Stimulated activated CD8-positive, alpha-beta memory T cell treated with anti-CD3 and anti-CD28 coated beads, Interleukin-7, amount 100 ng/mL, for 24 hours (primary cell): ENCODE data around the gene CCSER1.
"Not testable (repeated sequence)": the region's sequence is repeated elsewhere in the genome, so short reads cannot be mapped to it uniquely, and the experiment has no call there.

Experiments
- DNase-seq: peaks from one replicate; pipeline ENCODE4 v3.0.0-alpha.2; 2020; ENCODE audit warnings: low read depth

The CCSER1 gene

DNA sequence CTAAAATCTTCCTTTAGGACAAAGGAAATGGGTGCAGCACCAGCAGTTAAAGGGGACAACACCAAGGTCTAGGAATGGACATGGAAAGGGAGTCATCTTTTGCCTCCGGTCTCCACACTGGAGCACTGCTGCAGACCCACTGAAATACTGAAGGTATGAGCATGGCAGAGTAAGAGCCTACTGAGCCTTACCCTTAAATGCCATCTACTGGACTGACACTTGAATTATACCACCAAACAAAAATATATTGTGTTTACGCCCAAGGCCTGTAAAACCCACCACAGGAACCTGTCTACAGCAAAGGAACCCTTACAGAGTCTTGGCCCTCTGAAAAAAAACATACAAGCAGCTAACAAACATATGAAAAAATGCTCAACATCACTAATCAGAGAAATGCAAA lies 443.4 kb downstream of the CCSER1 start:
- DNase-seq = no peak

DNA sequence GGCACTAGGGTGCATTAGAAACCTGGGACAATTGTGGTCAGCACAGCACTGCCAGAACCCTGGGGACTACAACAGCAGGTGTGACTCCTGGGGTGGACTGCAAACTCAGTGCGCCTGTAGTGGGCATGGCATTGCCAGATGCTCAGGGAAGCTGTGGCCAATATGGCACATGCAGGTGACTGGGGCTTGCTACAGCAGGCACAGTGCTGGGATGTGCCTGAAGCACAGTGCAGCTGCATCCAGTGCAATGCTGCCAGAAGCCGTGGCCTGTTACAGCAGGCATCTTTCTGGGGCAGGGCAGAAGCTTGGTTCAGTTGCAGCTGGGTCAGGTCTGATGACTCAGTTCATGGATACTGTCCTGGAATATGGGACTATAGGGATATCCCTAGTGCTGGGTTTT lies 445.8 kb downstream of the CCSER1 start:
- no peak for DNase-seq

DNA sequence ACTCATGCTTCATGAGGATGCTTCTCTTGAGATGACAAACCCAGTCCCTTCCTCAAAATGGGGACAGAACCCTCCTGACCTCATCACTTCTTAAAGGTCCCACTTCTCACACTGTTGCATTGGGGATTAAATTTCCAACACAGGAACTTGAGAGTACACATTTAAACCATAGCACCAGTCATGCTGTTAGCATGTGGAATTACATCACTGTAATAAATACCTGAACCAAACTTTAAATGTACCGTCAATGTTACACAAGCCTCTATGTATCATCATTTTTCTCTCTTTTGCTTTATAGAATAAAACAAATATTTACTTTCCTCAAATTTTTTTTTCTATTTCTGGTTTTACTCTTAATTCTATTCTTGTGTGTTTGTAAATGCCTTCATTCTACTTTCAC lies 448.2 kb downstream of the CCSER1 start:
- no peak for DNase-seq

DNA sequence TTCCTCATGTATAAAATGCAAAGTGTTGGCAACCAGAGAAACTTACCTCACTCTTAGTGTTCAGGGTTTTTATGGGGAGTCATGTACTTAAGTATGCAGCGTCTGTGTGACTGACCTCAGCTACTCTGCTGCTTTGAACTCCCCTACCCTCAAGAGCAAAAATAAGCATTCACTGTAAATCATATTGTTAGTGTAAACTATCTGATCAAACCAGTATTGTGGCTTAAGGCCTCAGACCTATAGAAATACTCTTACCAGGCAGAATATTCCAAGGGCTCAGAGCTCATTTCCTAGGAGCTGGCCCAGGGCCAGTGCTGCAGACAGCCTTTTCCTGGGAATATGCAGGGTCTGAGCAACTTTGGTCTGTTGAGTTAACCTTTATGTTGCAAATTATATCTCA lies 453.1 kb downstream of the CCSER1 start:
- no peak for DNase-seq

DNA sequence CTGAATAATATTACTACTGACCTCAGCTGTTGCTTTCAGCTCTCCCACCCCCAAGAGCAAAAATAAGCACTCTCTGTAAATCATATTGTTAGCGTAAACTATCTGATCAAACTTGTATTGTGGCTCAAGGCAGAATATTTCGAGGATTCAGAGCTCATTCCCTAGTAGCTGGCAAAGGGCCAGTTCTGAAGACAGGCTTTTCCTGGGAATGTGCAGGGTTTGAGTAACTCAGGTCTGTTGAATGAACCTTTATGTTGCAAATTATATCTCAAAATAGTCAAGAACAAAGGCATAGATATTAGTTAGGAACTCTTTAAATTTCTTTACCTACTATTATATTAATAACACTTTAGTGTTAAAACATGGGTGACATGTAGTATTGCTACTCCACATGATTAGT lies 454.9 kb downstream of the CCSER1 start:
- DNase-seq = no peak

DNA sequence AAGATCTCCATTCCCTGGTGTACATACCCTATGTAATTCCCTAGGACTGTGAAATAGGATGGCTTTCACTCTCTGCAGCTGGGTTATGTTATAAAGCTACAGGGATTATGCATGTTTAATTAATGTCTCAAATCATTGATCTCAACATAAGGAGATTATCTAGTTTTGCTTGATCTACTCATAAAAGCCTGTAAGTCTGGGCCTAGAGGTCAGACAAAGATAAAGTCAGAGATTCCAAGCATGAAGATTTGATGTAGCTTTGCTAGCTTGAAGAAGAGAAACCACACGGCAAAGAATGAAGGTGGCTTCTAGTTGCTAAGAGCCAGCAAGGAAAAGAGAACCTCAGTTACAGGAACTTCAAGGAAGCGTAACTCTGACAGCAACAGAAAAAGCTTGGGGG lies 456.9 kb downstream of the CCSER1 start:
- DNase-seq = no peak

DNA sequence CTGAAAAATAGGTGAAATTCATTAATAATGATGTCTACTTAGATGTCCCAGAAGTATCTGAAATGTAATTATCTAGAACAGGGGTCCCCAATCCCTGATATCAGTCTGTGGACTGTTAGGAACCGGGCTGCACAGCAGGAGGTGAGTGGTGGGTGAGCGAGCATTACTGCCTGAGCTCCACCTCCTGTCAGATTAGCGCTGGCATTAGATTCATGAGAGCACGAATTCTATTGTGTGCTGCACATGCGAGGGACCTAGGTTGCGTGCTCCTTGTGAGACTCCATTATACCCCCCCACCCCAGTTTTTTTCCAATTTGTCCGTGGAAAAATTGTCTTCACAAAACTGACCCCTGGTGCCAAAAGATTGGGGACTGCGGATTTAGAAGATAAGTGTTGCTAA lies 458.8 kb downstream of the CCSER1 start:
- DNase-seq = no peak

DNA sequence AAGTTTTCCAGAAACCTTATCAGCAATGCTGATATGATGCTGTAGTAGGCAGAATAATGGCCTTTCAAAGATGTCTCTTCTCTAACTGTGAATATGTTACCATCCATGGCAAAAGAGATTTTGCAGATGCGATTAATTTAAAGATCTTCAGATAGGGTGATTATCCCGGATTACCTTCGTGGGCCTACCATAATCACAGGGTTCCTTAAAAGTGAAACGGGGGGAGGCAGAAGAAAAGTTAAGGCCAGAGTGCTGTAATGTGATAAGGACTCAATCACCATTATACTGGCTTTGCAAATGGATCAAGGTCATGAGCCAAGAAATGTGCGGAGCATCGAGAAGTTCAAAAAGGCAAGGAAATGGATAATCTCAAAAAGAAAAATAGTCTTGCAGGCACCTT lies 459.6 kb downstream of the CCSER1 start:
- no peak for DNase-seq

DNA sequence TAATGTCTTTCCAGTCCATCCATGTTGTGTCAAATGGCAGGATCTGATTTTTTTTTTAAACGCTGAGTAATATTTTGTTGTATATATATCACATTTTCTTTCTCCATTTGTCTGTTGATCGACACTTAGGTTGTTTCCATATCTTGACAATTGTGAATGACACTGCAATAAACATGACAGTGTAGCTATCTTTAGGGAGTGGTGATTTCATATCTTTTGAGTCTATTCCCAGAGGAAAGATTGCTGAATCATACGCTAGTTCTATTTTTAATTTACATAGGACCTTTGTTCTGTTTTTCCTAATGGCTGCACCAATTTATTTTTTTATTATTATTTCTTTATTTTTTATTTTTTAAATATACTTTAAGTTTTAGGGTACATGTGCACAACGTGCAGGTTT lies 470.7 kb downstream of the CCSER1 start:
- no peak for DNase-seq

DNA sequence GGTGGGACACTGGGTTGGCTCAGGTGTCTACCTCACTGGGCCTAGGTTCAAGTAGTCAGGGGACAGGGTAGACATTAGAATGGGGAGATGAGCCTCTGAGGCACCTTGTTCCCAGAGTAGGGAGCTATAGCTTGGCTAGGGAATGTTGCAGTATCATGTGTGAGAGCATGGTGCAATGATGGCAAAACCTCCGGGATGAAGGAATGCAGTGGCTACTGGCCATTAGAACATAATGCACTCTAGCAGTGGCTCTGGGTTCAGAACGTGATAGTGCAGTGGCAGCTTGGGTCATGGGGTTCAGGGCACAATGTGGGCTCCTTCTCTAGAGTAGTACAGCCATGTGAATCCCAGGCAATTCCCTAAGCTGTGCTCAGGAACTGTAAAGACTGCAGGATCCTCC lies 471.5 kb downstream of the CCSER1 start:
- no peak for DNase-seq

DNA sequence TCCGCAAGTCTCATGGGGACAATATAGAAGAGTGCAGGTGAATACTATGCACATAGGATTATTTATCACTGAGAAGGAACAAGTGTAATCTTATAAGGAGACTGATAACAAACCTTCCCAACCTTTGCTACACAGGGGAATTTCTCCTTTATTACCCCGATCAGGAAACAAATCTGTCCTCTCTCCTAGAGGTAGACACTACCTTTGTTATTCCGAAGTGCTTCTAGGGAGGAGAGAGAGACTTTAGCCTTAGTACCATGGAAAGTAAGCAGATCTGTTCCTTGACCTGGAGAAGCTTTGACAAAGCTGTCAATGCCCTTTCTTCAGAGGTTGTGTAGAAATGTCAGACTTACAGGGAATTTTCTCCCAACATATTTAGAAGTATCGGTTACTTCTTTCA lies 475.5 kb downstream of the CCSER1 start:
- DNase-seq = no peak

DNA sequence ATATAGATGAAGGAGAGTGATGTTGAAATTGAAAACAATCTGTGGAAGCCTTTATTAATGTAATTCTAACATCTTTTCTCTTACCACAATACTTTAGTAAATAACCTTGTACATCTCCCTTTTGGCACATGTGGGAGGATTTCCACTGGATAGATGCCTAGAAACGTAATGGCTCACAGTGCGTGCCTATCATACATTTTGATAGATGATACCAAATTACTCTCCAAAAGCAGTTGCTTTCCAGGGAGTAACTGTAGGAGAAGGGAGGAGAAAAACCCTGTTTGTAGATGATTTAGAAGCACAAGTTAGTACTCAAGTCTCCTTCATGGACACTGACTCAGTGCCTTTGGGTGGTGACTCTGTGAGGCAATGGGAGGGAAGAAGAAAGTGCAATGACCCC lies 476.3 kb downstream of the CCSER1 start:
- no peak for DNase-seq

DNA sequence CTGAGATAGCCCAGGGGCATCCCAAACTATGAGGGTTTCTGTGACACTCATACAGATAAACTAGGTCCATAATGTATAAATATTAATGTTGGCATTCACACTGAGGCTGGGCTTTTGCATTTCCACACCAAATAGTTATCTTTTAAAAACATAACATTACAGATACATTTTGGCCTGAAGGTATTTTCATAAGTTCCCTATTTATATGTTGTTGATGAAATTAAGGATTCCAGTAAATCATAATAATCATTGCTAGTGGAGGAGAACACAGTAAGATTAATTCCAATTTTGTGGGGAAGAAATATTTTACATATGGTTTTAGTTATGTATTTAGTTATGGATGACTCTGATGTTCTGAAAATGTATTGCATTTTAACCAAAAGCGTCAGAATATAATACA lies 479.6 kb downstream of the CCSER1 start:
- DNase-seq = no peak

DNA sequence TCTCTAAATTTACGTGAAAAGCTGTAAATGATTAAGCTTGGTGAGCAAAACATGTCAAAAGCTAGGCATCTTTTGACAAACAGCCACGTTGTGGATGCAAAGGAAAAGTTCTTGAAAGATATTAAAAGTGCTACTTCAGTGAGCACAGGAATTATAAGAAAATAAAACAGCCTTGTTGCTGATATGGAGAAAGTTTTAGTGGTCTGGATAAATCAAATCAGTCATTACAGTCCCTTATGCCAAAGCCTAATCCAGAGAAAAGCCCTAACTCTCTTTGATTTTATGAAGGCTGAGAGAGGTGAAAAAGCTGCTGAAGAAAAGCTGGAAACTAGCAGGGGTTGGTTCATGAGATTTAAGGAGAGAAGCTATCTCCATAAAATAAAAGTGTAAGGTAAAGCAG lies 487.2 kb downstream of the CCSER1 start:
- DNase-seq = no peak

DNA sequence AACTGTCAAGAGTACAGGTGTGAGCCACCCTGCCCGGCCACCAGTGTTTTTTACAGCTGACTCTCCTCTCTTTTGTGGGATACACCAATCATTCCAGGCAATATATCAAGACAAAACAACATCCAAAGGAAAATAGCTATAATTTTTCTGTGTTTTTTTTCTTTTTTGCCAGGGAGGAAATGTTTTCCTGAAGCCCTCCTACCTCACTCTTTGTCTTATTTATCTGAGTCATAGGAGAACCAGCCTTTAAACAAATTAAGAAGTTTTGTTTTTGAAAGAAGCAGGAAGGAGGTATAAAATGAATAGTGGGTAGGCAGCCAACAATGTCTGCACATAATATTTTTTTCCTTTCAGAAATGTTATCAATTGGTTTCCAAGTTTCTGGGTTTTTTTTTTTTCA lies 493.9 kb downstream of the CCSER1 start:
- DNase-seq = no peak

DNA sequence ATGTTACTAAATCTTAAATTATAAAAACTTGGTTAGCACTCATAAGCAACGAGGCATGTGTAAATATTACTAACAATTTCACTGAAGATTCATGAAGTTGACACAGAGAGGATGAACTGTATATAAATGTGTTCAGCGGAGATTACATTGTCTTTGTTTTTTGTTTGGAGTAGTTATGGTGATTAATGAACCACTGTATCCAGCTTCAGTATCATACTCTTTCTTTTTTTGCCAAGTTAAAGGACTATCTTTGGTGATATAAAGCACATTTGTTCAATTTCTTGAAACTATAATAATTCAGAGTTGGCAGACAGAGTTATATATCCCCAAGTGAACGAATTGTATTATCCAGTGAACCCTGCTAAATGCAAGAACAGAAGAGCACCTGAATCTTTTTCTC lies 497.6 kb downstream of the CCSER1 start:
- DNase-seq = no peak

DNA sequence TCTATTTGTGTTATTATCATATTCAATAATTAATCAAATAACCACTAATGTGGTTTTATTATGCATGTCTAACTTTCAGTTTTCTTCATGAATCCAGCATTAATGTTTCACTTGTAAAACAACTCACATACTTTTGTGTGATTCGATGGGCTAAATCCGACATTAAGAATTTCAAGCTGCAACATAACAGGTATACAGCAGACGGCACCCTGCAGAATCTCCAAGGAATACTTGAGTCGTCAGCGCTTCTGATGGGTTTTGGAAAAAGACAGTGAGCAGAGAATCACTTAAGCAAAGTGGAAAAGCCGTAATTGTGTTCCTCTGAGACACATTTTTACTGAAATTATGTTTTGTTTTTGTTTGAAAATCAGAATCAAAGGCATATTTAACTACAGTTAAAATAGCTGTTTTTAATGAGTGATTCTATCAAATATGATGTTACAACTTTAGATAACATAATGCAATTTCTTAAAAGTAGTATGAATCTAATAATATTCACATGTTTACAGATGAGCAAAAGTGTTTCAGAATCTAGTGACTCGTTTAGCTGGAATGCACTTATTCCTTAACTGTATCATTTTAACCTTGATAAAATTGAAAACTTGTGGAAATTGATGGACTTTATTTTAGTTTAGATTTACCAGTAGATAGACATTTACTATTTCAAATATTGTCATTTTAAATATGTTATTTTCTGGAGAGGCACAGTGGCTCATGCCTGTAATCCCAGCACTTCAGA lies 514.8 kb downstream of the CCSER1 start:
- DNase-seq = no peak

DNA sequence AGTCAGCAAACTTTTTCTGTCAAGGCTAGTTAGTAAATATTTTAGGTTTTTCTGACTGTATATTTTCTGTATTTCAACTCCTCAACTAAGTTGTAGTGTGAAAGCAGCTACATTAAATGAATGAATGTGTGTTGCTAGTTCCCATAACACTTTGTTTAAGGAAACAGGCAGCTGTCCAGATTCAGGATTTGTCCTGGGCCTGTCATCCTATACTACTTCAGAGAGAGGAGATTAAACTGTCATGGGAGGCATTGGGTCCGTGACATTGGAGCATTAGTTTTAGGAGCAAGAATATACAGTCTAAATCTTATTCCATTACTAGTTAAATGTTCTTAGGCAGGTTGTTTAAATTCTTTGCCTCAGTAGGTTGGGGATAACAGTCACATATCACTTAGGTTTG lies 516.0 kb downstream of the CCSER1 start:
- DNase-seq = no peak

DNA sequence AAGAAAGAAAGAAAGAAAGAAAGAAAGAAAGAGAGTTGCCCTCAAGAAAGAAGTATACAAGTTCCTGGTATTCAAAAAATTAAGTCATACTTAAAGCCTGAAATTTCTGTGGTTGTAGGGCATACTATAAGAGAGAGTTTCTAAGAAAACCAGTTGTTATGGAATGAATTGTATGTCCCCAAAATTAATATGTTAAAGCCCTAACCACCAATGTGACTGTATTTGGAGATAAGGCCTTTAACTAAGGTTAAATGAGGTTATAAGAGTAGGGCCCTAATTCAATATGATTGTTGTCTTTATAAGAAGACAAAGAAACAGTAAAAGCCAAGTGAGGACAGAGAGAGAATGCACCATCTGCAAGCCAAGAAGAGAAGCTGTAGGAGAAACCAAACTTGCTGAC lies 521.1 kb downstream of the CCSER1 start:
- DNase-seq = no peak

DNA sequence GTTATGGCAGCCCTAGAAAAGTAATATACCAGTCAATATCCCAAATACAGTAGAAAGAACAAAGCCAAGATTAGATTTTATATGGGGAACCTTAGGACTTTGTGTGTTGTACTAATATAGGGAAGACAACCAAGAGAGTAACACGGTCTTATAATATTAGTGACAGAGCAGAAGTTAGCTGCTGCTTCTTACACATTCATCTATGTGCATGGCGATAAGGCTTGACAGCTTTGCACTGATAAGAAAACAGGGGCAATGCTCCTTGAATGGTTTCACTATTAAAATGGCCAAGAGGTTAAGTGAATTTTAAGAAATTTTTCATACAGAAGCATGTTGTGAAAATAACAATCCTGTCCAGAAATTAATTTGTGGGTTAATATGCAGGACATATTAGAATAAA lies 521.6 kb downstream of the CCSER1 start:
- DNase-seq = no peak

DNA sequence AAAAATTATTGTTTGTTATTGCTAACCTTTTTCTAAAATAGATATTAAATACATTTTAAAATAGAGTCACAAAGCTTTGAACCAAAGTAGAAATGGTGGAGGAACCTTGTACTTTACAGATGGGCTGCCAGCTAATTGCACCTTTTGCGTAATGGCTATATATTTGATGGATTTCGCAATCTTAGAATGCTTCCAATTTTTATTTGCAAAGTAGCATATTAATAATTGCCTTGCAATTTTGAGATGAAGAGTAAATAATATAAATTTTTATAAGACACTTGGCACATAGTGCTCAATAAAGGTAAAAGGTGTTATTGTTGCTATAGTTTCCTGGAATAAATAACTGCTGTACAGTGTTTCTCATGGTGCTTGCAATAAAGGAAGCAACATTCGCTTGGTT lies 533.5 kb downstream of the CCSER1 start:
- DNase-seq = no peak

DNA sequence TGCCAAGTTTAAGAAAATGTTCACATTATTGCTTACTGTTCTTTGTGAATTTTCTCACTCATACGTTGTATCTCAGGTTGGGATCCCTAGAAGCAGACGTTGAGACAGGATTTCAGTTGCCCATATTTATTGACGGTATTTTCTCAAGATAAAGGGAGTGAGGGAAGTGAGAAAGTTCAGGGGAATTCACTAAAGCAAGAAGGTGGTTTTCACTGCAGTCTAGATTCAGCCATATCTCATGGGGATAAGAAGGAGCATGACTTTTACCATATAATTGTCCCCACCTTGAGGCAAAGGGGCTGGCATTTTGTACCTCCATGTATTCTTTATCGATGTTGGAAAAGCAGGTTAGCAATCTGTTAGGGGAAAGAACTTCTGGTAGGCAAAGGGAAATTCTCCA lies 543.0 kb downstream of the CCSER1 start:
- DNase-seq = no peak

DNA sequence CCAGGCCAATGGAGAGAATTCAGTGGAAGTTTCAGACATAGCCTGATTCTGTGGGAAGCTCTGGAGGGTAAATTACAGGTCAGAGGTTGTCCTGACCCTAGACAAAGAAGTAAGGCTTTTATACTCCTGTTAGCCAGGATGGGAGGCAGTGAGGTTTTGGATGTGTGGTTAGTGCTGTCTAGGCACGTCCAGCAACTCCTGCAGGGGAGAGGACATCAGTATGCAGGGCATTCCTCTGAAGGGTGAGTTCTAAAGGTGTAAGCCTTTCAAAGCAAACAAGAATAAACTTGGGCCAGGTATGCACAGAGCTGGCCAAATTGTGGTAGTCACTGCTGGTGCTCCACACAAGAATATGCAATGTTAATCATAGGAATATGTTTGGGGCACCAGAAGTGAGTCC lies 562.5 kb downstream of the CCSER1 start:
- DNase-seq = no peak

DNA sequence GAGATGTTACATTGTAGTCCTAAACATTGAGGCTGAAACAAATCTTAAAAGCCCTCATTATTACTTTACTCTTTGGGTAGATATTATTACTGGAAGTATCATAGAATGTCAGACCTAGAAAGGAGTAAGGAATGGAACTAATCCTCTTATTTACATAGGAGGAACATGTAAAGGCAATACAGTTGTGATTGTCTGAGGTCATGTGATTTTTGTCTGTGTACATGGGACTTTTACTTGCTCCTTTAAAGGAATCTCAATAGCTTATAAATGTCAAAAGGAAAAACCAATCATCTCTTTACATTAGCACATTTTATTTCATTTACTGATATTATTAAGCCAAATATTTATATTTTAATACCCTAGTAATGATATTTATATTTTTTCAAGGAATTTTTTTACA lies 568.2 kb downstream of the CCSER1 start:
- DNase-seq = no peak

DNA sequence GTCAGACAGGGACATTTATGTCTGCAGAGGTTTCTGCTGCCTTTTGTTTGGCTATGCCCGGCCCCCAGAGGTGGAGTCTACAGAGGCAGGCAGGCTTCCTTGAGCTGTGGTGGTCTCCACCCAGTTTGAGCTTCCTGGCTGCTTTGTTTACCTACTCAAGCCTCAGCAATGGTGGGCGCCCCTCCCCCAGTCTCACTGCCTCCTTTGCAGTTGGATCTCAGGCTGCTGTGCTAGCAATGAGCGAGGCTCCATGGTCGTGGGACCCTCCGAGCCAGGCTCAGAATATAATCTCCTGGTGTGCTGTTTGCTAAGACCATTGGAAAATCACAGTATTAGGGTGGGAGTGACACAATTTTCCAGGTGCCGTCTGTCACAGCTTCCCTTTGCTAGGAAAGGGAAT lies 578.3 kb downstream of the CCSER1 start:
- not testable (repeated sequence) for DNase-seq
